HepG2 (cell line): ENCODE data around the gene SNHG17. TPM values are rescaled to one million over a fixed set of nuclear protein-coding genes. Genes with fewer than 3 reads are reported as not detected.

Source experiments
- ASH2L ChIP-seq: fragments of 300-600, 200-600 bp; sonication (generic); IDR thresholded peaks from 2 replicates; pipeline ENCODE4 v1.7.0; 2017; ENCODE audit warnings: low read depth, mild to moderate bottlenecking, moderate library complexity, mixed read lengths, low read length; ENCODE audit not compliant: insufficient read length
- DR1 ChIP-seq: sonication (generic); formaldehyde crosslinking; IDR thresholded peaks from 2 replicates; pipeline ENCODE4 v1.8.0; 2021; ENCODE audit warnings: mild to moderate bottlenecking, missing genetic modification reagents, inconsistent platforms
- DZIP1 ChIP-seq: sonication (generic); formaldehyde crosslinking; IDR thresholded peaks from 2 replicates; pipeline ENCODE4 v1.5.0; 2020; ENCODE audit warnings: mild to moderate bottlenecking, missing genetic modification reagents
- HNRNPH1 ChIP-seq: fragments of 200-400 bp; formaldehyde crosslinking; optimal IDR thresholded peaks from 2 replicates; pipeline ENCODE3; 2017; ENCODE audit warnings: mild to moderate bottlenecking, low read depth, low read length
- HOXA3 ChIP-seq: sonication (generic); formaldehyde crosslinking; IDR thresholded peaks from 2 replicates; pipeline ENCODE4 v1.5.0; 2020; ENCODE audit warnings: missing genetic modification reagents
- KAT8 ChIP-seq: IDR thresholded peaks from 2 replicates; pipeline ENCODE4 v1.6.1; 2016; ENCODE audit warnings: missing genetic modification reagents, missing compliant biosample characterization
- KLF11 ChIP-seq: IDR thresholded peaks from 2 replicates; pipeline ENCODE4 v1.6.1; 2016; ENCODE audit warnings: missing compliant biosample characterization
- MLLT10 ChIP-seq: sonication (generic); formaldehyde crosslinking; IDR thresholded peaks from 2 replicates; pipeline ENCODE4 v1.4.0; 2020; ENCODE audit warnings: missing genetic modification reagents
- MTF1 ChIP-seq: sonication (generic); formaldehyde crosslinking; IDR thresholded peaks from 2 replicates; pipeline ENCODE4 v1.5.0; 2020; ENCODE audit warnings: missing genetic modification reagents
- POLR2A ChIP-seq, 2 experiments: IDR thresholded peaks; 2 replicates each; pipeline ENCODE4 v1.6.1; 2011; ENCODE audit warnings: low read depth in 2 of 2, low read length in 2 of 2, mild to moderate bottlenecking in 1 of 2, moderate library complexity in 1 of 2; ENCODE audit not compliant: insufficient read depth in 1 of 2
- POLR2AphosphoS2 ChIP-seq: IDR thresholded peaks from 2 replicates; pipeline ENCODE4 v1.6.1; 2011; ENCODE audit warnings: low read depth, low read length, improper control_type of control experiment
- RARA ChIP-seq: IDR thresholded peaks from 2 replicates; pipeline ENCODE4 v1.6.1; 2016; ENCODE audit warnings: missing genetic modification reagents, missing compliant biosample characterization
- SMAD9 ChIP-seq: sonication (generic); formaldehyde crosslinking; IDR thresholded peaks from 2 replicates; pipeline ENCODE4 v1.5.1; 2020; ENCODE audit warnings: mild to moderate bottlenecking, missing genetic modification reagents
- TARDBP ChIP-seq: sonication (generic); formaldehyde crosslinking; IDR thresholded peaks from 2 replicates; pipeline ENCODE4 v1.8.0; 2022; ENCODE audit warnings: mild to moderate bottlenecking, missing genetic modification reagents
- TRIM24 ChIP-seq: sonication (generic); formaldehyde crosslinking; IDR thresholded peaks from 2 replicates; pipeline ENCODE4 v1.8.0; 2022; ENCODE audit warnings: mild to moderate bottlenecking, missing genetic modification reagents
- ZBTB2 ChIP-seq: sonication (generic); formaldehyde crosslinking; IDR thresholded peaks from 2 replicates; pipeline ENCODE4 v1.8.0; 2022; ENCODE audit warnings: low read depth, missing genetic modification reagents
- ZFY ChIP-seq: sonication (generic); formaldehyde crosslinking; IDR thresholded peaks from 2 replicates; pipeline ENCODE4 v1.4.0; 2020; ENCODE audit warnings: missing genetic modification reagents
- ZIK1 ChIP-seq: sonication (generic); formaldehyde crosslinking; IDR thresholded peaks from 2 replicates; pipeline ENCODE4 v1.5.0; 2020; ENCODE audit warnings: mild to moderate bottlenecking, low read depth, missing genetic modification reagents, borderline replicate concordance
- ZNF317 ChIP-seq: sonication (generic); formaldehyde crosslinking; IDR thresholded peaks from 2 replicates; pipeline ENCODE4 v1.5.0; 2020; ENCODE audit warnings: mild to moderate bottlenecking, missing genetic modification reagents
- polyA plus RNA-seq, 8 experiments: library from polyadenylated mRNA; depleted of rRNA in 3 of 8; stranded (reverse) in 7 of 8; unstranded in 1 of 8; fragments of >200 nt; fragmentation: Illumina TruSeq in 4 of 8; extraction: Trizol in 4 of 8; gene quantifications; 2 replicates each; pipeline versions ENCODE4 v1.2.1 to v1.2.3, GENCODE V29; 2011 to 2016; ENCODE audit warnings: low read depth in 4 of 8, missing spikeins in 1 of 8, mixed read lengths in 1 of 8; ENCODE audit not compliant: insufficient read depth in 1 of 8
- total RNA-seq, 5 experiments: library from RNA; depleted of rRNA; stranded (reverse); fragments of >200 nt; fragmentation: Illumina TruSeq; extraction: Trizol; gene quantifications; 2 replicates each; pipeline ENCODE4 v1.2.3, GENCODE V29; 2016; ENCODE audit warnings: low read depth in 1 of 5
- TF ChIP-seq, protein P1 (sequence below): sonication (generic); formaldehyde crosslinking; IDR thresholded peaks from 2 replicates; pipeline ENCODE4 v1.4.0; 2020; ENCODE audit warnings: missing genetic modification reagents
- TF ChIP-seq, protein P2 (sequence below): sonication (generic); formaldehyde crosslinking; IDR thresholded peaks from 2 replicates; pipeline ENCODE4 v1.5.0; 2020; ENCODE audit warnings: missing genetic modification reagents

SNHG17 gene
- total and polyA plus RNA-seq, 2 of the 13 experiments (the other 11 are each of a cell fraction or from before 2014, with no cell fraction given): 26.2 to 41.2 TPM

GRCh38 chr20:38446441-38447209, 11.5 kb upstream of the SNHG17 start (continued):
- TF ChIP-seq DZIP1 (CRISPR knock-in tag) (peak; percentile 98), ZNF317 (peak; percentile 91), HOXA3 (CRISPR knock-in tag) (peak; percentile 99), ZFY (CRISPR knock-in tag) (peak; percentile 100), DR1 (peak; percentile 95; the same call in 1 of the 2 replicates), ZBTB2 (peak; percentile 90), MLLT10 (CRISPR knock-in tag) (no peak), POLR2A (IDR thresholded peaks at IDR 0.05; ENCODE audit: insufficient read depth in 1 of 2, low read depth in 2 of 2, low read length in 2 of 2) (peak; percentile 94 to 98), KLF11 (CRISPR knock-in tag) (peak; percentile 100), MTF1 (CRISPR knock-in tag) (no peak; the same call in 1 of the 2 replicates), SMAD9 (CRISPR knock-in tag) (peak; percentile 97; the same call in 1 of the 2 replicates), POLR2AphosphoS2 (peak; percentile 67; the same call in 1 of the 2 replicates), RARA (CRISPR knock-in tag) (peak; percentile 80), ASH2L (peak; percentile 97), TARDBP (CRISPR knock-in tag) (peak; percentile 100), HNRNPH1 (no peak), ZIK1 (CRISPR knock-in tag) (peak; percentile 99), KAT8 (CRISPR knock-in tag) (peak; percentile 100), TRIM24 (CRISPR knock-in tag) (no peak)
- TF ChIP-seq, protein P1, sequence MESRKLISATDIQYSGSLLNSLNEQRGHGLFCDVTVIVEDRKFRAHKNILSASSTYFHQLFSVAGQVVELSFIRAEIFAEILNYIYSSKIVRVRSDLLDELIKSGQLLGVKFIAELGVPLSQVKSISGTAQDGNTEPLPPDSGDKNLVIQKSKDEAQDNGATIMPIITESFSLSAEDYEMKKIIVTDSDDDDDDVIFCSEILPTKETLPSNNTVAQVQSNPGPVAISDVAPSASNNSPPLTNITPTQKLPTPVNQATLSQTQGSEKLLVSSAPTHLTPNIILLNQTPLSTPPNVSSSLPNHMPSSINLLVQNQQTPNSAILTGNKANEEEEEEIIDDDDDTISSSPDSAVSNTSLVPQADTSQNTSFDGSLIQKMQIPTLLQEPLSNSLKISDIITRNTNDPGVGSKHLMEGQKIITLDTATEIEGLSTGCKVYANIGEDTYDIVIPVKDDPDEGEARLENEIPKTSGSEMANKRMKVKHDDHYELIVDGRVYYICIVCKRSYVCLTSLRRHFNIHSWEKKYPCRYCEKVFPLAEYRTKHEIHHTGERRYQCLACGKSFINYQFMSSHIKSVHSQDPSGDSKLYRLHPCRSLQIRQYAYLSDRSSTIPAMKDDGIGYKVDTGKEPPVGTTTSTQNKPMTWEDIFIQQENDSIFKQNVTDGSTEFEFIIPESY (CRISPR knock-in tag): peak; percentile 93
- TF ChIP-seq, protein P2, sequence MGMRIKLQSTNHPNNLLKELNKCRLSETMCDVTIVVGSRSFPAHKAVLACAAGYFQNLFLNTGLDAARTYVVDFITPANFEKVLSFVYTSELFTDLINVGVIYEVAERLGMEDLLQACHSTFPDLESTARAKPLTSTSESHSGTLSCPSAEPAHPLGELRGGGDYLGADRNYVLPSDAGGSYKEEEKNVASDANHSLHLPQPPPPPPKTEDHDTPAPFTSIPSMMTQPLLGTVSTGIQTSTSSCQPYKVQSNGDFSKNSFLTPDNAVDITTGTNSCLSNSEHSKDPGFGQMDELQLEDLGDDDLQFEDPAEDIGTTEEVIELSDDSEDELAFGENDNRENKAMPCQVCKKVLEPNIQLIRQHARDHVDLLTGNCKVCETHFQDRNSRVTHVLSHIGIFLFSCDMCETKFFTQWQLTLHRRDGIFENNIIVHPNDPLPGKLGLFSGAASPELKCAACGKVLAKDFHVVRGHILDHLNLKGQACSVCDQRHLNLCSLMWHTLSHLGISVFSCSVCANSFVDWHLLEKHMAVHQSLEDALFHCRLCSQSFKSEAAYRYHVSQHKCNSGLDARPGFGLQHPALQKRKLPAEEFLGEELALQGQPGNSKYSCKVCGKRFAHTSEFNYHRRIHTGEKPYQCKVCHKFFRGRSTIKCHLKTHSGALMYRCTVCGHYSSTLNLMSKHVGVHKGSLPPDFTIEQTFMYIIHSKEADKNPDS: no peak
